GM18870 (cell line): Measurements from ENCODE around the gene CYP27B1.
"Not testable (repeated sequence)": the region's sequence is repeated elsewhere in the genome, so short reads cannot be mapped to it uniquely, and the experiment has no call there.

Experiments
- ATAC-seq: cut with Tn5 transposase; IDR thresholded peaks from one replicate; pipeline ENCODE4 v1.9.1; 2021; ENCODE audit warnings: moderate library complexity; ENCODE audit not compliant: unreplicated experiment

Gene CYP27B1

GRCh38 chr12:57723630-57723962, 43.3 kb downstream of the CYP27B1 start:
- no peak for ATAC-seq

- ATAC-seq: no peak
These were observed 43.9 kb downstream of the CYP27B1 start for GRCh38 chr12:57722716-57723629.

GRCh38 chr12:57721846-57722608, 44.9 kb downstream of the CYP27B1 start:
- ATAC-seq: not testable (repeated sequence)

- ATAC-seq: no peak
These were observed 46.0 kb downstream of the CYP27B1 start for GRCh38 chr12:57720606-57721595.

- ATAC-seq: no peak
These were observed 46.9 kb downstream of the CYP27B1 start for GRCh38 chr12:57719777-57720605.

GRCh38 chr12:57718641-57719528, 48.0 kb downstream of the CYP27B1 start:
- ATAC-seq: no peak

GRCh38 chr12:57717846-57718640, 48.8 kb downstream of the CYP27B1 start:
- no peak for ATAC-seq

GRCh38 chr12:57717131-57717530, 49.7 kb downstream of the CYP27B1 start:
- ATAC-seq: no peak

GRCh38 chr12:57716305-57716704, 50.6 kb downstream of the CYP27B1 start:
- ATAC-seq: no peak

- ATAC-seq: no peak
These were observed 51.1 kb downstream of the CYP27B1 start for GRCh38 chr12:57715786-57716185.

- not testable (repeated sequence) for ATAC-seq
These were observed 51.7 kb downstream of the CYP27B1 start for GRCh38 chr12:57715036-57715748.

GRCh38 chr12:57713209-57713608, 53.7 kb downstream of the CYP27B1 start:
- ATAC-seq: no peak

- ATAC-seq: no peak
These were observed 54.2 kb downstream of the CYP27B1 start for GRCh38 chr12:57712701-57713100.
